ENCODE results near the gene PRKCE. TPM values are rescaled to one million over a fixed set of nuclear protein-coding genes. Genes with fewer than 3 reads are reported as not detected.

PRKCE gene
- polyA plus RNA-seq, 1 of the 3 experiments (the other 2 are of a cell fraction), result 16.3 TPM

- Histone ChIP-seq H3K9me2 (no peaks in the 10 kb centered on the region), H4K20me1 (ENCODE audit: insufficient read depth) (no peaks in the 10 kb centered on the region), H2AFZ (ENCODE audit: low read depth) (no peak overlapping the region), H3K4me2 (no peak overlapping the region), H3K9ac (no peak overlapping the region), H3K4me1 (ENCODE audit: control insufficient read depth in 1 of 2, insufficient read depth in 2 of 2, low read depth in 1 of 2, low read length in 1 of 2) (peaks cover 9 to 21% of the 10 kb centered on the region in 2 experiments; a peak in 3 of 4 replicates), H3K27me3 (ENCODE audit: insufficient read depth) (no peaks in the 10 kb centered on the region), H3K4me3 (ENCODE audit: low read depth in 2 of 2, low read length in 1 of 2) (no peak overlapping the region), H3K9me3 (no peaks in the 10 kb centered on the region), H3F3A (replicated peaks; ENCODE audit: insufficient read depth) (no peaks in the 10 kb centered on the region), H3K79me2 (ENCODE audit: insufficient read depth) (no peaks in the 10 kb centered on the region), H3K27ac (ENCODE audit: low read depth in 2 of 2, low read length in 1 of 2) (no peak overlapping the region), H3K36me3 (replicated peaks in 1 of 2; ENCODE audit: control insufficient read depth in 1 of 2, insufficient read depth in 2 of 2, low read length in 1 of 2) (no peaks in the 10 kb centered on the region)
- WGBS (ENCODE audit: low lambda C conversion rate), result 98% methylated on average over 4 of the region's 4 CpGs
- CTCF ChIA-PET, result interaction anchor here (0.6 to 5.2 kb wide), 9 partner anchors 15 to 304 kb away, joined by 3 to 64 read pairs (median 4); no protein-coding TSS in a partner anchor
- no peak for TF ChIP-seq TEAD4 (IDR thresholded peaks at IDR 0.05; ENCODE audit: borderline replicate concordance, insufficient read depth)
- TF ChIP-seq, protein P1, sequence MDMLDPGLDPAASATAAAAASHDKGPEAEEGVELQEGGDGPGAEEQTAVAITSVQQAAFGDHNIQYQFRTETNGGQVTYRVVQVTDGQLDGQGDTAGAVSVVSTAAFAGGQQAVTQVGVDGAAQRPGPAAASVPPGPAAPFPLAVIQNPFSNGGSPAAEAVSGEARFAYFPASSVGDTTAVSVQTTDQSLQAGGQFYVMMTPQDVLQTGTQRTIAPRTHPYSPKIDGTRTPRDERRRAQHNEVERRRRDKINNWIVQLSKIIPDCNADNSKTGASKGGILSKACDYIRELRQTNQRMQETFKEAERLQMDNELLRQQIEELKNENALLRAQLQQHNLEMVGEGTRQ (IDR thresholded peaks at IDR 0.05; ENCODE audit: borderline replicate concordance, low read depth, low read length), result no peak
- TF ChIP-seq, protein P2, sequence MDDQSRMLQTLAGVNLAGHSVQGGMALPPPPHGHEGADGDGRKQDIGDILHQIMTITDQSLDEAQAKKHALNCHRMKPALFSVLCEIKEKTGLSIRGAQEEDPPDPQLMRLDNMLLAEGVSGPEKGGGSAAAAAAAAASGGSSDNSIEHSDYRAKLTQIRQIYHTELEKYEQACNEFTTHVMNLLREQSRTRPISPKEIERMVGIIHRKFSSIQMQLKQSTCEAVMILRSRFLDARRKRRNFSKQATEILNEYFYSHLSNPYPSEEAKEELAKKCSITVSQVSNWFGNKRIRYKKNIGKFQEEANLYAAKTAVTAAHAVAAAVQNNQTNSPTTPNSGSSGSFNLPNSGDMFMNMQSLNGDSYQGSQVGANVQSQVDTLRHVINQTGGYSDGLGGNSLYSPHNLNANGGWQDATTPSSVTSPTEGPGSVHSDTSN (IDR thresholded peaks at IDR 0.05), result no peak
- POLR2A ChIA-PET, result no interaction called here
- no peak for DNase-seq
Observed at GRCh38 chr2:45937990-45938389, 286.5 kb downstream of the PRKCE start.

GRCh38 chr2:45938649-45939511, 287.4 kb downstream of the PRKCE start:
- H2AFZ ChIP-seq (ENCODE audit: low read depth), result no peak overlapping the region
- POLR2A ChIA-PET, result no interaction called here
- no peaks in the 10 kb centered on the region for H3K36me3 ChIP-seq (replicated peaks in 1 of 2; ENCODE audit: control insufficient read depth in 1 of 2, insufficient read depth in 2 of 2, low read length in 1 of 2)
- no peak overlapping the region for H3K9ac ChIP-seq
- H3K27ac ChIP-seq (ENCODE audit: low read depth in 2 of 2, low read length in 1 of 2), result peak overlapping the region; percentile 7 to 55; a peak in 2 of 4 replicates
- H3K4me3 ChIP-seq (ENCODE audit: low read depth in 2 of 2, low read length in 1 of 2), result no peak overlapping the region
- CTCF ChIA-PET, result interaction anchor here (0.8 to 5.2 kb wide), 6 partner anchors 16 to 304 kb away, joined by 3 to 64 read pairs (median 4); no protein-coding TSS in a partner anchor
- no peaks in the 10 kb centered on the region for H3K27me3 ChIP-seq (ENCODE audit: insufficient read depth)
- no peaks in the 10 kb centered on the region for H3F3A ChIP-seq (replicated peaks; ENCODE audit: insufficient read depth)
- peak overlapping the region; percentile 21 for H3K4me2 ChIP-seq
- no peaks in the 10 kb centered on the region for H3K79me2 ChIP-seq (ENCODE audit: insufficient read depth)
- H3K9me2 ChIP-seq, result no peaks in the 10 kb centered on the region
- no peaks in the 10 kb centered on the region for H4K20me1 ChIP-seq (ENCODE audit: insufficient read depth)
- DNase-seq, result no peak
- no peaks in the 10 kb centered on the region for H3K9me3 ChIP-seq
- WGBS (ENCODE audit: low lambda C conversion rate), result 53% methylated on average over 13 of the region's 13 CpGs
- peaks cover 15 to 30% of the 10 kb centered on the region in 2 experiments; a peak in 3 of 4 replicates for H3K4me1 ChIP-seq (ENCODE audit: control insufficient read depth in 1 of 2, insufficient read depth in 2 of 2, low read depth in 1 of 2, low read length in 1 of 2)
- TF ChIP-seq NFIC (IDR thresholded peaks at IDR 0.05; ENCODE audit: borderline replicate concordance), result peak; percentile 88
- TF ChIP-seq RCOR1 (IDR thresholded peaks at IDR 0.05; ENCODE audit: low read length), result no peak
- no peak for TF ChIP-seq YY1 (IDR thresholded peaks at IDR 0.05; ENCODE audit: low read depth)
- TF ChIP-seq RAD21 (IDR thresholded peaks at IDR 0.05; ENCODE audit: low read length), result no peak
- TF ChIP-seq, protein P3, sequence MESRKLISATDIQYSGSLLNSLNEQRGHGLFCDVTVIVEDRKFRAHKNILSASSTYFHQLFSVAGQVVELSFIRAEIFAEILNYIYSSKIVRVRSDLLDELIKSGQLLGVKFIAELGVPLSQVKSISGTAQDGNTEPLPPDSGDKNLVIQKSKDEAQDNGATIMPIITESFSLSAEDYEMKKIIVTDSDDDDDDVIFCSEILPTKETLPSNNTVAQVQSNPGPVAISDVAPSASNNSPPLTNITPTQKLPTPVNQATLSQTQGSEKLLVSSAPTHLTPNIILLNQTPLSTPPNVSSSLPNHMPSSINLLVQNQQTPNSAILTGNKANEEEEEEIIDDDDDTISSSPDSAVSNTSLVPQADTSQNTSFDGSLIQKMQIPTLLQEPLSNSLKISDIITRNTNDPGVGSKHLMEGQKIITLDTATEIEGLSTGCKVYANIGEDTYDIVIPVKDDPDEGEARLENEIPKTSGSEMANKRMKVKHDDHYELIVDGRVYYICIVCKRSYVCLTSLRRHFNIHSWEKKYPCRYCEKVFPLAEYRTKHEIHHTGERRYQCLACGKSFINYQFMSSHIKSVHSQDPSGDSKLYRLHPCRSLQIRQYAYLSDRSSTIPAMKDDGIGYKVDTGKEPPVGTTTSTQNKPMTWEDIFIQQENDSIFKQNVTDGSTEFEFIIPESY (IDR thresholded peaks at IDR 0.05; ENCODE audit: borderline replicate concordance, low read depth), result peak; percentile 89
- peak; percentile 37; the same call in 1 of the 2 replicates for TF ChIP-seq POLR2AphosphoS5 (IDR thresholded peaks at IDR 0.05; ENCODE audit: low read depth, low read length)
- TF ChIP-seq CTCF (IDR thresholded peaks at IDR 0.05), result no peak
- TF ChIP-seq RXRA (IDR thresholded peaks at IDR 0.05; ENCODE audit: borderline replicate concordance, low read depth), result peak; percentile 95
- peak; percentile 26; the same call in 1 of the 2 replicates for TF ChIP-seq GABPA (IDR thresholded peaks at IDR 0.05; ENCODE audit: low read depth)
- TF ChIP-seq TAF1 (IDR thresholded peaks at IDR 0.05; ENCODE audit: borderline replicate concordance, low read depth, low read length), result 0 out of 2 replicates have a peak, but pooled peaks have one; percentile 34
- TF ChIP-seq TEAD4 (IDR thresholded peaks at IDR 0.05; ENCODE audit: borderline replicate concordance, insufficient read depth), result peak; percentile 94
- TF ChIP-seq SIN3A (IDR thresholded peaks at IDR 0.05; ENCODE audit: borderline replicate concordance, low read depth, low read length), result peak; percentile 35; the same call in 1 of the 2 replicates
- TF ChIP-seq, protein P2 (IDR thresholded peaks at IDR 0.05), result peak; percentile 85
- no peak for TF ChIP-seq GATA2 (CRISPR knock-in tag; IDR thresholded peaks at IDR 0.05)
- TF ChIP-seq EZH2phosphoT487 (IDR thresholded peaks at IDR 0.05; ENCODE audit: borderline replicate concordance, low read depth), result no peak
- TF ChIP-seq FOXJ3 (CRISPR knock-in tag; IDR thresholded peaks at IDR 0.05), result no peak
- TF ChIP-seq MEF2A (IDR thresholded peaks at IDR 0.05; ENCODE audit: borderline replicate concordance, low read depth), result no peak

Measured in SK-N-SH (cell line).